Suprapubic skin (tissue), 4 donors: ENCODE results near the gene SECTM1. TPM values are rescaled to one million over a fixed set of nuclear protein-coding genes. Genes with fewer than 3 reads are reported as not detected.

Experiments used
- DNase-seq, 2 donors: peaks; one replicate each; pipeline ENCODE4 v3.0.0-alpha.2; 2019; ENCODE audit warnings: low spot score in 2 of 2
- H3K27ac ChIP-seq: fragments of 200-600 bp; sonication (generic); one replicate; pipeline ENCODE4 v1.5.1; 2019
- H3K27me3 ChIP-seq: fragments of 200-600 bp; sonication (generic); one replicate; pipeline ENCODE4 v1.5.1; 2019
- H3K36me3 ChIP-seq: fragments of 200-600 bp; sonication (generic); one replicate; pipeline ENCODE4 v1.5.1; 2019
- H3K4me1 ChIP-seq: fragments of 200-600 bp; sonication (generic); one replicate; pipeline ENCODE4 v1.5.1; 2019
- H3K4me3 ChIP-seq: fragments of 200-600 bp; sonication (generic); one replicate; pipeline ENCODE4 v1.5.1; 2019; ENCODE audit warnings: mild to moderate bottlenecking
- H3K9me3 ChIP-seq: fragments of 200-600 bp; sonication (generic); one replicate; pipeline ENCODE4 v1.5.1; 2019
- CTCF ChIP-seq, 2 donors: fragments of 200-600 bp in 1 of 2; fragments of 450-650 bp in 1 of 2; sonication (generic) in 1 of 2; IDR thresholded peaks; one replicate each; pipeline ENCODE4 v1.5.1; 2016 to 2019; ENCODE audit warnings: antibody characterized with exemption in 2 of 2, mild to moderate bottlenecking in 1 of 2, moderate library complexity in 1 of 2
- EP300 ChIP-seq: sonication (generic); formaldehyde crosslinking; IDR thresholded peaks from one replicate; pipeline ENCODE4 v1.6.1; 2017; ENCODE audit warnings: antibody characterized with exemption
- POLR2A ChIP-seq, 2 donors: fragments of 450-650 bp; IDR thresholded peaks; one replicate each; pipeline ENCODE4 v1.6.1; 2017; ENCODE audit warnings: antibody characterized with exemption in 2 of 2, mild to moderate bottlenecking in 2 of 2, moderate library complexity in 2 of 2
- POLR2AphosphoS5 ChIP-seq, 3 donors: sonication (generic); formaldehyde crosslinking; IDR thresholded peaks; one replicate each; pipeline ENCODE4 v1.6.1; 2017; ENCODE audit warnings: antibody characterized with exemption in 3 of 3
- WGBS: methylation state at CpG from one replicate; pipeline ENCODE4 v1.1.5; 2018; 5-methylcytosine and 5-hydroxymethylcytosine counted together
- total RNA-seq, 4 donors: library from RNA; depleted of rRNA; stranded (reverse); fragments of >200 nt; gene quantifications; one replicate each; pipeline ENCODE4 v1.1.0, GENCODE V29; 2016

The SECTM1 gene
- total RNA-seq, 4 donors from 2014 or later = 9.5 to 37.8 (median 16.6) TPM

- under 1% methylated on average over 27 of the region's 36 CpGs for WGBS
- H3K36me3 ChIP-seq = no peaks in the 10 kb centered on the region
- peak overlapping the region; percentile 86 for H3K27ac ChIP-seq
- peak overlapping the region; percentile 45 for H3K4me3 ChIP-seq
- DNase-seq = peak; percentile 96 to 97
- peaks cover 67% of the 10 kb centered on the region for H3K4me1 ChIP-seq
- H3K9me3 ChIP-seq = no peaks in the 10 kb centered on the region
- TF ChIP-seq EP300 (no peak), CTCF (IDR thresholded peaks at IDR 0.05) (no peak), POLR2AphosphoS5 (IDR thresholded peaks at IDR 0.05) (peak; percentile 5 to 62 (median 33)), POLR2A (IDR thresholded peaks at IDR 0.05) (peak; percentile 8 to 42)
- H3K27me3 ChIP-seq = no peaks in the 10 kb centered on the region
Measured at GRCh38 chr17:82297714-82298537, 35.6 kb downstream of the SECTM1 start.

- 26% methylated on average over 19 of the region's 19 CpGs for WGBS
- peak; percentile 95 to 96 for DNase-seq
- no peaks in the 10 kb centered on the region for H3K36me3 ChIP-seq
- peak overlapping the region; percentile 86 for H3K27ac ChIP-seq
- peak overlapping the region; percentile 45 for H3K4me3 ChIP-seq
- H3K9me3 ChIP-seq = no peaks in the 10 kb centered on the region
- no peaks in the 10 kb centered on the region for H3K27me3 ChIP-seq
- peaks cover 69% of the 10 kb centered on the region for H3K4me1 ChIP-seq
- TF ChIP-seq POLR2AphosphoS5 (IDR thresholded peaks at IDR 0.05) (peak in 2 of 3 donors; percentile 72 to 98), EP300 (peak; percentile 90), POLR2A (IDR thresholded peaks at IDR 0.05) (peak in 1 of 2 donors; percentile 57), CTCF (IDR thresholded peaks at IDR 0.05) (no peak)
Measured at GRCh38 chr17:82297280-82297713, 36.3 kb downstream of the SECTM1 start.

- peaks cover 71% of the 10 kb centered on the region for H3K4me1 ChIP-seq
- peak overlapping the region; percentile 45 for H3K4me3 ChIP-seq
- DNase-seq = peak in 1 of 2 donors; percentile 56
- 46% methylated on average over 7 of the region's 7 CpGs for WGBS
- peak overlapping the region; percentile 86 for H3K27ac ChIP-seq
- no peak for TF ChIP-seq EP300
- TF ChIP-seq CTCF (IDR thresholded peaks at IDR 0.05) = no peak
- TF ChIP-seq POLR2AphosphoS5 (IDR thresholded peaks at IDR 0.05) = no peak
- TF ChIP-seq POLR2A (IDR thresholded peaks at IDR 0.05) = no peak
- no peaks in the 10 kb centered on the region for H3K27me3 ChIP-seq
- no peaks in the 10 kb centered on the region for H3K9me3 ChIP-seq
- no peaks in the 10 kb centered on the region for H3K36me3 ChIP-seq
Measured at GRCh38 chr17:82296511-82297279, 36.9 kb downstream of the SECTM1 start.

- DNase-seq = no peak
- Histone ChIP-seq H3K27ac (peak overlapping the region; percentile 99), H3K27me3 (no peaks in the 10 kb centered on the region), H3K4me3 (no peak overlapping the region), H3K4me1 (peaks cover 60% of the 10 kb centered on the region), H3K9me3 (no peaks in the 10 kb centered on the region), H3K36me3 (no peaks in the 10 kb centered on the region)
- 83% methylated on average over 4 of the region's 4 CpGs for WGBS
- TF ChIP-seq EP300 (no peak), CTCF (IDR thresholded peaks at IDR 0.05) (no peak), POLR2AphosphoS5 (IDR thresholded peaks at IDR 0.05) (no peak), POLR2A (IDR thresholded peaks at IDR 0.05) (no peak)
Measured at GRCh38 chr17:82295472-82295814, 38.1 kb downstream of the SECTM1 start.
